Measurements from ENCODE around the gene NAB1.
"Not testable (repeated sequence)": the region's sequence is repeated elsewhere in the genome, so short reads cannot be mapped to it uniquely, and the experiment has no call there.

NAB1 gene

DNA sequence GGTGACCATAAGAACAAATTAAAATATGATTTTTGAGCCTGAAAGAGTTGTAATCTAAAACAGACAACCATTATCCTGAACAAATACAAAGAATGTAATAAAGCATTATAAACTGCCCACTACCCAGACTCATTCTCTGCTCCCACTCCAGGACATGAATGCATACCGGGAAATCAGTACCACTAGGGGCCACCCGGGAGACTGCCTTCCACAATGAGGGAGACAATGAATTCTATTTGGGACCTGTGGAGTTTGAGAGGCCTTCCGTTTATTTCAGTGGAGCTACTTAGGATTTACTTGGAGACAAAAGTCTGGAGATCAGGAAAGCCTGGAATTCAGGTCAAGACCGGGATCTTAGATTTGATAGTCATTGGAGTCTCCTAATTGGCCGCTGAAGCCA, 50.0 kb downstream of the NAB1 start:
- DNase-seq = no peak
- no peak overlapping the region for H3K27ac ChIP-seq
- in situ Hi-C loops (cut with HindIII; ENCODE audit: low pct_ligation_motif_present, low sequenced_read_pairs) = no loop called here

DNA sequence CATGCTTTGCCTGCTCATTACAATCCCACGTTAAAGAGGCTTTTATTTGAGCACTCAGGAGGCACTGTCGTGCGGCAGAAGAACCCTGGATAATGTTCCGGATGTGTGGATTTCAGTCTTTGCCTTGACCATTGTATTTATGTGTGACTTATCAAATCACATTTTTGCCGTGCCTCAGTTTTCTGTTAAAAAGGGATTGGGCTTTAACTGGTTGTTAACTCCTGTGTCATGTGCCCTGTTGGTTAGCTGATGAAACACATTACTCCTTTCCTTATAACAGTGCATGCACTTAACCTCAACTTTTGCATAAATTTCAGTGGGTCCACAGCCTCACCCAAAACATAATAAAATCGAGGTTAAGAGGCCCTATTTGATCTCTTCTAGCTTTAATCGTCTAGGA, 52.7 kb downstream of the NAB1 start:
- Histone ChIP-seq H3K27me3 (replicated peaks) (no peaks in the 10 kb centered on the region), H3K36me3 (replicated peaks) (no peaks in the 10 kb centered on the region), H3K4me3 (ENCODE audit: low read depth, low read length) (no peak overlapping the region), H3K27ac (no peak overlapping the region)
- TF ChIP-seq, protein P1, sequence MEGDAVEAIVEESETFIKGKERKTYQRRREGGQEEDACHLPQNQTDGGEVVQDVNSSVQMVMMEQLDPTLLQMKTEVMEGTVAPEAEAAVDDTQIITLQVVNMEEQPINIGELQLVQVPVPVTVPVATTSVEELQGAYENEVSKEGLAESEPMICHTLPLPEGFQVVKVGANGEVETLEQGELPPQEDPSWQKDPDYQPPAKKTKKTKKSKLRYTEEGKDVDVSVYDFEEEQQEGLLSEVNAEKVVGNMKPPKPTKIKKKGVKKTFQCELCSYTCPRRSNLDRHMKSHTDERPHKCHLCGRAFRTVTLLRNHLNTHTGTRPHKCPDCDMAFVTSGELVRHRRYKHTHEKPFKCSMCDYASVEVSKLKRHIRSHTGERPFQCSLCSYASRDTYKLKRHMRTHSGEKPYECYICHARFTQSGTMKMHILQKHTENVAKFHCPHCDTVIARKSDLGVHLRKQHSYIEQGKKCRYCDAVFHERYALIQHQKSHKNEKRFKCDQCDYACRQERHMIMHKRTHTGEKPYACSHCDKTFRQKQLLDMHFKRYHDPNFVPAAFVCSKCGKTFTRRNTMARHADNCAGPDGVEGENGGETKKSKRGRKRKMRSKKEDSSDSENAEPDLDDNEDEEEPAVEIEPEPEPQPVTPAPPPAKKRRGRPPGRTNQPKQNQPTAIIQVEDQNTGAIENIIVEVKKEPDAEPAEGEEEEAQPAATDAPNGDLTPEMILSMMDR (IDR thresholded peaks at IDR 0.05; ENCODE audit: low read depth, low read length, missing control alignments) = no peak
- no peak for DNase-seq
- in situ Hi-C loops (cut with HindIII; ENCODE audit: low pct_ligation_motif_present, low sequenced_read_pairs) = no loop called here

More for the DNA sequence above, 50.0 kb downstream of the NAB1 start:
- no peaks in the 10 kb centered on the region for H3K36me3 ChIP-seq (replicated peaks)
- no peaks in the 10 kb centered on the region for H3K27me3 ChIP-seq (replicated peaks)
- TF ChIP-seq, protein P1 (IDR thresholded peaks at IDR 0.05; ENCODE audit: low read depth, low read length, missing control alignments) = peak; percentile 80
- no peak overlapping the region for H3K4me3 ChIP-seq (ENCODE audit: low read depth, low read length)

DNA sequence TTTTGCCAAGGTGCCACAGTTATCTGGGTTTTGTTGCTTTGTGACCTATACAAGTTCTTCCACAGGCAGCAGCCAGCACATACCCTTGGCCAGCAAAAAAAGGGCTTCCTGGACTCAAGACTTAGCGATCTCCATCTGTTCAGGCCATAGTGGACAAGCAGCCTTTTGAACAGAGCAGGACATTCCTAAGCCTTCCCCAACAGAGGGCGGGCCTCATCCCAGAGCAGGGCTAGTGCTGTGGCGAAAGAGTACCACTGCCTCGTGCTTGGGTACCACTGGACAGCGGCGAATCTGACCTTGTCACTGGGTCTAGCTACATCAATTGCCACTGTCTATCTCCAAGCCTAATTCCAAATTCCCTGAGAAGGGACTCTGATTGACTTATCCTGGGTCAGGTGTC, 56.4 kb downstream of the NAB1 start:
- H3K27me3 ChIP-seq (replicated peaks) = no peaks in the 10 kb centered on the region
- TF ChIP-seq, protein P1 (IDR thresholded peaks at IDR 0.05; ENCODE audit: low read depth, low read length, missing control alignments) = no peak
- no peak for DNase-seq
- in situ Hi-C loops (cut with HindIII; ENCODE audit: low pct_ligation_motif_present, low sequenced_read_pairs) = no loop called here
- H3K27ac ChIP-seq = no peak overlapping the region
- no peaks in the 10 kb centered on the region for H3K36me3 ChIP-seq (replicated peaks)
- no peak overlapping the region for H3K4me3 ChIP-seq (ENCODE audit: low read depth, low read length)

DNA sequence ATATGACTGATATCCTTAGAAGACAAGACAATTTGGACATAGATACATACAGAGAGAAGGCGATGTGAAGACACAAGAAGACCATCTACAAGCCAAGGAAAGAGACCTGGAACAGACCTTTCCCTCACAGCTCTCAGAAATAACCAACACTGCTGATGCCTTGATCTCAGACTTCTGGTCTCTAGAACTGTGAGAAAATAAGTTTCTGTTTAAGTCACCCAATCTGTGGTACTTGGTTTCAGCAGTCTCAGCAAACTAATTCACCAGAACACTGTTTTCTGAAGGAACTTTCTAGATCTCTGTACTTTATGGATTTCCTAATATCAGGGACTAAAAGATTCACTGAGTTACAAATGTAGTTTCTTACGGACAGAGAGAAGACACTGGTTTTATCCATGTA, 58.8 kb downstream of the NAB1 start:
- DNase-seq = no peak
- in situ Hi-C loops (cut with HindIII; ENCODE audit: low pct_ligation_motif_present, low sequenced_read_pairs) = no loop called here
- Histone ChIP-seq H3K27ac (no peak overlapping the region), H3K27me3 (replicated peaks) (no peaks in the 10 kb centered on the region), H3K4me3 (ENCODE audit: low read depth, low read length) (no peak overlapping the region), H3K36me3 (replicated peaks) (no peaks in the 10 kb centered on the region)
- TF ChIP-seq, protein P1 (IDR thresholded peaks at IDR 0.05; ENCODE audit: low read depth, low read length, missing control alignments) = no peak

DNA sequence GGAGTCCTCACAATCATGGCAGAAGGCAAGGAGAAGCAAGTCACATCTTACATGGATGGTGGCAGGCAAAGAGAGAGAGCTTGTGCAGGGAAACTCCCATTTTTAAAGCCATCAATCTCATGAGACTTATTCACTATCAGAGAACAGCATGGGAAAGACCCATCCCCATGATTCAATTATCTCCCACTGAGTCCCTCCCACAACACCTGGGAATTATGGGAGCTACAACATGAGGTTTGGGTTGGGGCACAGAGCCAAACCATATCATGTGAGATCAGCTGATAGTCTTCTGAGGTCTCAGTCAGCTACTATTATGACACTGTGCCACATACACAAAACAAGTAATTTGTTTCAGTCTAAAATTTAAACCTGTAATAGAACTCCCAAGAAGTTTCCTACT, 59.8 kb downstream of the NAB1 start:
- H3K4me3 ChIP-seq (ENCODE audit: low read depth, low read length); DNase-seq; H3K27ac ChIP-seq; in situ Hi-C loops (cut with HindIII; ENCODE audit: low pct_ligation_motif_present, low sequenced_read_pairs); H3K27me3 ChIP-seq (replicated peaks); H3K36me3 ChIP-seq (replicated peaks): not testable (repeated sequence)

DNA sequence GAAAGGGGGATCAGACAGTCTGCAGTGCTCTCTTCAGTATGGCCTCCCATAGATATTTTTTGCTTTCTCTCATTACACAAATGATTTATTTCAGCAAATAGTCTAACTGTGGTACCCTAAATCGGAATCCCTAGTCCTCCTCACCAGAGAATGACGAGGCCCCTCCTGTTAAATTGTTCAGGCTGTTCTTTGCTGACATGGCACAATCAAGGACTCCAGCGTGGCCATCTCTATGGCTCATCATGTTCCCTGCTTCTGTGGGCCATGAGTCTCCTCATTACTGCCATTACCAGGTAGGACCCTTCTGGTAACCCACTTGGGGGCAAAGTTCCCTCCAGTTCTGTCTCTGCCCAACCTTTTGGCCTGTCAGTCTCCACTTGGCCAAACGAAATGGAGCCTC, 62.2 kb downstream of the NAB1 start:
- TF ChIP-seq, protein P1 (IDR thresholded peaks at IDR 0.05; ENCODE audit: low read depth, low read length, missing control alignments) = no peak
- Histone ChIP-seq H3K36me3 (replicated peaks) (no peaks in the 10 kb centered on the region), H3K27ac (no peak overlapping the region), H3K27me3 (replicated peaks) (no peaks in the 10 kb centered on the region), H3K4me3 (ENCODE audit: low read depth, low read length) (no peak overlapping the region)
- DNase-seq = no peak
- in situ Hi-C loops (cut with HindIII; ENCODE audit: low pct_ligation_motif_present, low sequenced_read_pairs) = no loop called here

All from brain microvascular endothelial cell (primary cell).